Neuronal stem cell (in vitro differentiated cells): ENCODE results near the gene BRIP1.

ENCODE experiments used
- DNase-seq: peaks from one replicate; pipeline ENCODE4 v3.0.0-alpha.2; 2013; ENCODE audit warnings: low spot score
- H2AFZ ChIP-seq: one replicate; pipeline ENCODE4 v1.6.1; 2013; ENCODE audit warnings: mild to moderate bottlenecking, low read length, inconsistent platforms
- H2AK5ac ChIP-seq: 2 replicates; pipeline ENCODE4 v1.6.1; 2013; ENCODE audit warnings: low read depth, mild to moderate bottlenecking, inconsistent platforms, low read length, moderate library complexity, mixed read lengths
- H2BK120ac ChIP-seq: 2 replicates; pipeline ENCODE4 v1.6.1; 2013; ENCODE audit warnings: low read depth, mild to moderate bottlenecking, inconsistent platforms, low read length, moderate library complexity, mixed read lengths
- H2BK12ac ChIP-seq: one replicate; pipeline ENCODE4 v1.6.1; 2013; ENCODE audit warnings: low read length, inconsistent platforms
- H2BK15ac ChIP-seq: 2 replicates; pipeline ENCODE4 v1.6.1; 2013; ENCODE audit warnings: mild to moderate bottlenecking, low read length, inconsistent platforms, mixed read lengths
- H2BK5ac ChIP-seq: one replicate; pipeline ENCODE4 v1.6.1; 2013; ENCODE audit warnings: inconsistent platforms, mild to moderate bottlenecking, low read length, moderate library complexity
- H3K14ac ChIP-seq: one replicate; pipeline ENCODE4 v1.6.1; 2013; ENCODE audit warnings: low read length, inconsistent platforms
- H3K18ac ChIP-seq: 2 replicates; pipeline ENCODE4 v1.6.1; 2013; ENCODE audit warnings: low read length, inconsistent platforms
- H3K23ac ChIP-seq: 2 replicates; pipeline ENCODE4 v1.6.1; 2013; ENCODE audit warnings: low read depth, mild to moderate bottlenecking, mixed read lengths, low read length, inconsistent platforms; ENCODE audit not compliant: poor library complexity
- H3K27ac ChIP-seq: replicated peaks from 3 replicates; pipeline ENCODE4 v1.5.1; 2013; ENCODE audit warnings: low read length, inconsistent platforms
- H3K27me3 ChIP-seq, 3 experiments: 2 replicates each; pipeline ENCODE4 v1.6.1; 2013; ENCODE audit warnings: low read length in 3 of 3, mild to moderate bottlenecking in 2 of 3, inconsistent platforms in 1 of 3, low read depth in 1 of 3, mixed read lengths in 1 of 3, moderate library complexity in 1 of 3; ENCODE audit not compliant: control insufficient read depth in 3 of 3, insufficient read depth in 3 of 3
- H3K36me3 ChIP-seq, 2 donors: replicated peaks in 1 of 2; 2 replicates each; pipeline ENCODE4 v1.6.1; 2013; ENCODE audit warnings: low read length in 2 of 2; ENCODE audit not compliant: control insufficient read depth in 2 of 2, insufficient read depth in 2 of 2
- H3K4ac ChIP-seq: 2 replicates; pipeline ENCODE4 v1.6.1; 2013; ENCODE audit warnings: inconsistent platforms, mild to moderate bottlenecking, low read length, moderate library complexity
- H3K4me1 ChIP-seq, 2 donors: 1 replicate in 1 of 2; 2 replicates in 1 of 2; pipeline ENCODE4 v1.6.1; 2013; ENCODE audit warnings: low read length in 2 of 2, low read depth in 1 of 2; ENCODE audit not compliant: control insufficient read depth in 2 of 2, insufficient read depth in 1 of 2
- H3K4me2 ChIP-seq: one replicate; pipeline ENCODE4 v1.6.1; 2013; ENCODE audit warnings: mild to moderate bottlenecking, low read length, inconsistent platforms; ENCODE audit not compliant: insufficient read depth, poor library complexity, severe bottlenecking
- H3K4me3 ChIP-seq, 2 donors: 2 replicates each; pipeline ENCODE4 v1.5.1; 2013; ENCODE audit warnings: low read length in 2 of 2, mild to moderate bottlenecking in 2 of 2, inconsistent platforms in 1 of 2, moderate library complexity in 1 of 2
- H3K79me1 ChIP-seq: one replicate; pipeline ENCODE4 v1.6.1; 2013; ENCODE audit warnings: low read depth, mild to moderate bottlenecking, inconsistent platforms, low read length, moderate library complexity
- H3K9ac ChIP-seq: one replicate; pipeline ENCODE4 v1.6.1; 2013; ENCODE audit warnings: mild to moderate bottlenecking, low read depth, low read length, inconsistent platforms; ENCODE audit not compliant: poor library complexity
- H3K9me3 ChIP-seq, 2 donors: replicated peaks in 1 of 2; 2 replicates each; pipeline versions ENCODE3 to v1.6.1; 2013; ENCODE audit warnings: low read length in 2 of 2, mild to moderate bottlenecking in 2 of 2, inconsistent platforms in 1 of 2, low read depth in 1 of 2, mixed read lengths in 1 of 2, moderate library complexity in 1 of 2; ENCODE audit not compliant: control insufficient read depth in 2 of 2, insufficient read depth in 1 of 2
- H4K8ac ChIP-seq: one replicate; pipeline ENCODE4 v1.6.1; 2013; ENCODE audit warnings: low read depth, mild to moderate bottlenecking, inconsistent platforms, low read length, moderate library complexity
- H4K91ac ChIP-seq: one replicate; pipeline ENCODE4 v1.6.1; 2013; ENCODE audit warnings: low read length, low read depth, mild to moderate bottlenecking, inconsistent platforms; ENCODE audit not compliant: poor library complexity
- WGBS, 2 donors: extraction: QIAGEN DNeasy Blood & Tissue Kit; methylation state at CpG; one replicate each; pipeline ENCODE4 v1.1.7; 2013; ENCODE audit warnings: missing lambda C conversion rate in 2 of 2, mixed read lengths in 1 of 2; ENCODE audit not compliant: insufficient read length in 2 of 2, insufficient replicate concordance in 1 of 2; ENCODE audit errors: extremely low coverage in 2 of 2; 5-methylcytosine and 5-hydroxymethylcytosine counted together

The BRIP1 gene

DNA sequence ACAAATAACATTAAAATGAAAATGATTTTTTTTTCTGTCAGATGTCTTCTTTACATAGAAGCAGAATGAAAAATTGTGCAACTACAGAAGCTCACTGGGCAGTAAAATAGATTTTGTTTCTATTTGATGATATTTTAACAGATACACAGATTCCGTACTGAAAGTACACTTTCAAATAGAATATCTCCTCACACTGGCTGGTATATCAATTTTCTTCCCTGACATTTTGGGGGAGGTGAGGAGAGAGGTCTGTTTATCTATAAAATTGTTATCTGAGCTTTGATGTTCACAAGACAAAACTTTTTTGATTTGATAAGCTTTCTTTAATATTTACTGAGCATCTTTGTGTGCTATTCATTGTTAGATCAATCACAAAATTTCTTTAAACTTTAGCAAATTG, 148.0 kb downstream of the BRIP1 start:
- Histone ChIP-seq H3K14ac (no peak overlapping the region), H3K4me3 (no peak overlapping the region)
- no CpG with 5 or more reads among the region's 1 CpG for WGBS, 2 donors

DNA sequence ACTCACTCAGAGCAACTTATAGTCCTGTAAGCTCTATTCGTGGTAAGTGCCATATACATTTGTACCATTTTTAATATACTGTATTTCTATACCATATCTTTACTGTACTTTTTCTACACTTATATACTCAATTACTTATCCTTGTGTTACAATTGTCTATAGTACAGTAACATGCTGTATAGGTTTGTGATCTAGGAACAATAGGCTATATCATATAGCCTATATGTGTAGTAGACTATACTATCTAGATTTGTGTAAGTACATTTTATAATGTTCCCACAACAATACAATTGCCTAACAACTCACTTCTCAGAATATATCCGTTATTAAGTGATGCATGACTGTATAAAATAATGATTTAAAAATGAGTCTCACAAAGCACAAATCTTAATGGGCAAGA, 149.0 kb downstream of the BRIP1 start:
- no peak for DNase-seq
- WGBS, 2 donors = no CpG with 5 or more reads among the region's 2 CpGs
- H3K79me1 ChIP-seq = no peaks in the 10 kb centered on the region

More for the DNA sequence above, 148.0 kb downstream of the BRIP1 start:
- no peak overlapping the region for H2BK12ac ChIP-seq
- no peak overlapping the region for H2AK5ac ChIP-seq
- H3K4ac ChIP-seq = no peak overlapping the region
- H3K79me1 ChIP-seq = no peaks in the 10 kb centered on the region
- H4K91ac ChIP-seq = no peak overlapping the region
- DNase-seq = no peak
- no peak overlapping the region for H3K27ac ChIP-seq
- peaks cover 2 to 61% of the 10 kb centered on the region in 2 donors for H3K36me3 ChIP-seq
- H2BK5ac ChIP-seq = no peak overlapping the region
- H3K18ac ChIP-seq = no peak overlapping the region
- no peak overlapping the region for H2AFZ ChIP-seq
- H3K27me3 ChIP-seq = no peaks in the 10 kb centered on the region
- H3K4me1 ChIP-seq = no peaks in the 10 kb centered on the region
- H4K8ac ChIP-seq = no peak overlapping the region
- peaks cover 0 to 35% of the 10 kb centered on the region in 2 donors for H3K9me3 ChIP-seq
- no peak overlapping the region for H2BK15ac ChIP-seq
- H2BK120ac ChIP-seq = no peak overlapping the region
- H3K9ac ChIP-seq = no peak overlapping the region
- no peak overlapping the region for H3K4me2 ChIP-seq
- H3K23ac ChIP-seq = no peak overlapping the region

DNA sequence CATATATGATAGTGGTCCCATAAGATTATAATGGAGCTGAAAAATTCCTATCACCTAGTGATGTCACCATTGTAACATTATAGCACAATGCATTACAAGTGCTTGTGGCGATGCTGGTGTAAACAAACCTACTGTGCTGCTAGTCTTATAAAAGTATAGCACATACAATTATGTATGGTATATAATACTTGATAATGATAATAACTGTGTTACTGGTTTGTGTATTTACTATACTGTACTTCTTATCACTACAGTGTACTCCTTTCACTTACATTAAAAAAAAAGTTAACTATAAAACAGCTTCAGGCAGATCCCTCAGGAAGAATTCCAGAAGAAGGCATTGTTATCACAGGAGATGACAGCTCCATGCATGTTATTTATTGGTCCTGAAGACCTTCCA, 150.3 kb downstream of the BRIP1 start:
- no peak overlapping the region for H3K9ac ChIP-seq
- H3K23ac ChIP-seq = no peak overlapping the region
- no peak overlapping the region for H2AK5ac ChIP-seq
- peaks cover 0 to 37% of the 10 kb centered on the region in 2 donors for H3K9me3 ChIP-seq
- no peaks in the 10 kb centered on the region for H3K79me1 ChIP-seq
- H4K8ac ChIP-seq = no peak overlapping the region
- H3K14ac ChIP-seq = no peak overlapping the region
- H4K91ac ChIP-seq = no peak overlapping the region
- no peak for DNase-seq
- H3K4ac ChIP-seq = no peak overlapping the region
- no peak overlapping the region for H2BK5ac ChIP-seq
- no peak overlapping the region for H2AFZ ChIP-seq
- no peak overlapping the region for H3K27ac ChIP-seq
- no peak overlapping the region for H2BK12ac ChIP-seq
- H3K36me3 ChIP-seq = peaks cover 3 to 80% of the 10 kb centered on the region in 2 donors
- WGBS, 2 donors = no CpG with 5 or more reads among the region's 1 CpG
- H3K4me3 ChIP-seq = no peak overlapping the region
- H3K4me2 ChIP-seq = no peak overlapping the region
- no peak overlapping the region for H2BK15ac ChIP-seq
- no peak overlapping the region for H2BK120ac ChIP-seq
- H3K27me3 ChIP-seq = no peaks in the 10 kb centered on the region
- H3K18ac ChIP-seq = no peak overlapping the region
- no peaks in the 10 kb centered on the region for H3K4me1 ChIP-seq

More for the DNA sequence above, 149.0 kb downstream of the BRIP1 start:
- H3K27ac ChIP-seq = no peak overlapping the region
- no peak overlapping the region for H2BK120ac ChIP-seq
- no peak overlapping the region for H3K4me3 ChIP-seq
- no peak overlapping the region for H2BK12ac ChIP-seq
- no peak overlapping the region for H2BK15ac ChIP-seq
- H2AK5ac ChIP-seq = no peak overlapping the region
- no peak overlapping the region for H4K8ac ChIP-seq
- no peak overlapping the region for H3K18ac ChIP-seq
- no peaks in the 10 kb centered on the region for H3K4me1 ChIP-seq
- no peak overlapping the region for H3K23ac ChIP-seq
- H4K91ac ChIP-seq = no peak overlapping the region
- H3K9ac ChIP-seq = no peak overlapping the region
- no peaks in the 10 kb centered on the region for H3K27me3 ChIP-seq
- no peak overlapping the region for H3K14ac ChIP-seq
- H3K36me3 ChIP-seq = peaks cover 2 to 72% of the 10 kb centered on the region in 2 donors
- no peak overlapping the region for H2AFZ ChIP-seq
- H3K4me2 ChIP-seq = no peak overlapping the region
- H3K4ac ChIP-seq = no peak overlapping the region
- peaks cover 0 to 35% of the 10 kb centered on the region in 2 donors for H3K9me3 ChIP-seq
- no peak overlapping the region for H2BK5ac ChIP-seq

DNA sequence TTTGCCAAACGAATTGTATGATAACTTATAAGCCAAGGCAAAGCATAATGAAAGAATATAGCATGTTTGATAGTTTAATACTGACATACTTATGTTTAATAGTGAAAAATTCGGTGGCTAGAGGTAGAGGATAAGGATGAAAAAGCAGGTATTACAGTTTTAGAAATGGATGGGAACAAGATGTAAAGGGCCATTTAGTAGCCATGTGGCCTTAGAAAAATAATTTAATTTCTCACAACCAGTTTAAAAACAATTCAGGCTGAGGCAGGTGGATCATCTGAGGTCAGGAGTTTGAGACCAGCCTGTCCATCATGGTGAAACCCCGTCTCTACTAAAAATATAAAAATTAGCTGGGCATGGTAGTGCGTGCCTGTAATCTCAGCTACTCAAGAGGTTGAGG, 152.8 kb downstream of the BRIP1 start:
- no peak overlapping the region for H3K18ac ChIP-seq
- no peak overlapping the region for H2BK120ac ChIP-seq
- H3K9me3 ChIP-seq = peaks cover 0 to 16% of the 10 kb centered on the region in 2 donors
- H2BK12ac ChIP-seq = no peak overlapping the region
- H2AFZ ChIP-seq = no peak overlapping the region
- H2AK5ac ChIP-seq = no peak overlapping the region
- no peak overlapping the region for H3K4ac ChIP-seq
- H3K4me1 ChIP-seq = no peaks in the 10 kb centered on the region
- no peak overlapping the region for H4K8ac ChIP-seq
- no peak for DNase-seq
- WGBS, 2 donors = no CpG with 5 or more reads among the region's 4 CpGs
- H3K27me3 ChIP-seq = no peaks in the 10 kb centered on the region
- no peaks in the 10 kb centered on the region for H3K79me1 ChIP-seq
- no peak overlapping the region for H3K27ac ChIP-seq
- H4K91ac ChIP-seq = no peak overlapping the region
- H3K9ac ChIP-seq = no peak overlapping the region
- no peak overlapping the region for H3K14ac ChIP-seq
- no peak overlapping the region for H3K23ac ChIP-seq
- H3K4me2 ChIP-seq = no peak overlapping the region
- H2BK5ac ChIP-seq = no peak overlapping the region
- H2BK15ac ChIP-seq = no peak overlapping the region
- peaks cover 2 to 85% of the 10 kb centered on the region in 2 donors for H3K36me3 ChIP-seq
- H3K4me3 ChIP-seq = no peak overlapping the region
